Activated B cell treated with CpG ODN at 0.5 μM for 24 hours (primary cell): ENCODE measurements around the gene RORC. TPM values are rescaled to one million over a fixed set of nuclear protein-coding genes. Genes with fewer than 3 reads are reported as not detected.

Experiments used
- ATAC-seq: fragments of 200-7000 bp; cut with Tn5 transposase; one replicate; pipeline ENCODE4 v1.10.0; 2021; ENCODE audit warnings: low read depth, mild to moderate bottlenecking, moderate library complexity
- CTCF ChIA-PET: fragments of 350-600 bp; sonication (Branson Sonifier 250); formaldehyde crosslinking; loops from one replicate; lab custom pipeline; 2021; ENCODE audit warnings: antibody characterized with exemption; lab: Charles Lee
- POLR2A ChIA-PET: fragments of 350-600 bp; sonication (Branson Sonifier 250); formaldehyde crosslinking; loops from one replicate; lab custom pipeline; 2021; ENCODE audit warnings: antibody characterized with exemption; lab: Charles Lee
- DNase-seq: peaks from one replicate; pipeline ENCODE4 v3.0.0; 2022
- H3K27ac Mint-ChIP-seq: one replicate; pipeline ENCODE4 v1.8.0; 2020; ENCODE audit warnings: mixed read lengths
- H3K27me3 Mint-ChIP-seq: one replicate; pipeline ENCODE4 v1.8.0; 2021; ENCODE audit warnings: mixed read lengths
- H3K36me3 Mint-ChIP-seq: one replicate; pipeline ENCODE4 v1.8.0; 2021; ENCODE audit warnings: low read depth, mixed read lengths
- H3K4me1 Mint-ChIP-seq: one replicate; pipeline ENCODE4 v1.8.0; 2021; ENCODE audit warnings: mixed read lengths
- H3K4me3 Mint-ChIP-seq: one replicate; pipeline ENCODE4 v1.8.0; 2020; ENCODE audit warnings: mild to moderate bottlenecking, mixed read lengths
- H3K9me3 Mint-ChIP-seq: one replicate; pipeline ENCODE4 v1.8.0; 2020; ENCODE audit warnings: mixed read lengths
- intact Hi-C: fragments of 100-400 bp; cut with micrococcal nuclease; formaldehyde crosslinking; loops from one replicate; pipeline ENCODE4 v1.15.1; 2024
- total RNA-seq: library from RNA; stranded (reverse); gene quantifications from 2 replicates; pipeline ENCODE4 v1.2.3, GENCODE V29; 2022
- TF ChIP-seq, protein P1 (sequence below): fragments of 200-600 bp; IDR thresholded peaks from one replicate; pipeline ENCODE4 v1.8.0; 2022; ENCODE audit warnings: antibody characterized with exemption, mild to moderate bottlenecking

The RORC gene
- total RNA-seq, 1 donor from 2014 or later = 0.09 TPM

DNA sequence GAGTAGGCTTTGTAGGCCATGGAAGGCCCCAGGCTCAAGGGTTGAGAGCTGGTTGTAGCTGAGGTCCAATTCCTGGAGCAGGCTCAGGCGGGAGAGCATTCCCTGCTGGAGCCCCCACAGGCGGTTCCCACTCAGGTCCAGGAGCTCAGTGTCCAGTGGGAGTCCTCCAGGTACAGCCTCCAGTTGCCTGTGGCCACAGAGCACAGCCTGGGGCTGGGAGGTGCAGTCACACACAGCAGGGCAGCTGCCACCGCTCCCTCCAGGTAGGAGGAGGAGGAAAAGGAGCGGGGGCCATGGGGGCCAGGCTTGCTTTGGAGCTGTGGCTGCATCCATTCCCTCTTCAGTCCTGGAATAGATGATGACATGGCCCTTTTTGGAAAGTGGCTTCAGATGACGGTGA is 29.2 kb downstream of the RORC start:
- DNase-seq (no peak), ATAC-seq (no peak)
- Mint-ChIP-seq H3K27ac (no peak overlapping the region), H3K36me3 (no peaks in the 10 kb centered on the region), H3K4me1 (peaks cover 8% of the 10 kb centered on the region), H3K4me3 (no peak overlapping the region), H3K9me3 (no peaks in the 10 kb centered on the region), H3K27me3 (peaks cover 7% of the 10 kb centered on the region)
- ChIA-PET CTCF (no interaction called here), POLR2A (interaction anchor here (0.6 kb wide), 1 partner anchor 501 kb away, joined by 7 read pairs; no protein-coding TSS in a partner anchor)
- TF ChIP-seq, protein P1, sequence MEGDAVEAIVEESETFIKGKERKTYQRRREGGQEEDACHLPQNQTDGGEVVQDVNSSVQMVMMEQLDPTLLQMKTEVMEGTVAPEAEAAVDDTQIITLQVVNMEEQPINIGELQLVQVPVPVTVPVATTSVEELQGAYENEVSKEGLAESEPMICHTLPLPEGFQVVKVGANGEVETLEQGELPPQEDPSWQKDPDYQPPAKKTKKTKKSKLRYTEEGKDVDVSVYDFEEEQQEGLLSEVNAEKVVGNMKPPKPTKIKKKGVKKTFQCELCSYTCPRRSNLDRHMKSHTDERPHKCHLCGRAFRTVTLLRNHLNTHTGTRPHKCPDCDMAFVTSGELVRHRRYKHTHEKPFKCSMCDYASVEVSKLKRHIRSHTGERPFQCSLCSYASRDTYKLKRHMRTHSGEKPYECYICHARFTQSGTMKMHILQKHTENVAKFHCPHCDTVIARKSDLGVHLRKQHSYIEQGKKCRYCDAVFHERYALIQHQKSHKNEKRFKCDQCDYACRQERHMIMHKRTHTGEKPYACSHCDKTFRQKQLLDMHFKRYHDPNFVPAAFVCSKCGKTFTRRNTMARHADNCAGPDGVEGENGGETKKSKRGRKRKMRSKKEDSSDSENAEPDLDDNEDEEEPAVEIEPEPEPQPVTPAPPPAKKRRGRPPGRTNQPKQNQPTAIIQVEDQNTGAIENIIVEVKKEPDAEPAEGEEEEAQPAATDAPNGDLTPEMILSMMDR = no peak
- intact Hi-C loops = no loop called here

DNA sequence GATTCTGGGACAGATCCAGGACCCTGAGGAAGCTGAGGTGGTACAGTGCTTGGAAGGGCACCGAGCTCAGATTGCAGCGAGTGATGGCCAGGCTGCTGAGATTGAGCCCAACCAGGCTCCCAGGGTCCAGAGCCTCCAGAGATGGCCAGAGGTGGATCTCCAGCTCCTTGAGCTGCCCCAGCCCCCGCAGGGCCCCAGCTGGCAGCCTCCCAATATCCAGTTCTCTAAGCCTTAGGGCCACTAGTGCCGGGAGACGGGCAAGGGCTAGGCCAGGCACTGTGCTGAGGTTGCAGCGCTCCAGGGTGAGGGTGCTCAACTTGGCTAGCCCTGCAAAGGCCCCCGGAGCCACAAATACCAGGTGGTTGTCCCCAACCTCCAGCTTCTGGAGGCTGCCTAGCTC is 29.8 kb downstream of the RORC start:
- Mint-ChIP-seq H3K27me3 (peaks cover 7% of the 10 kb centered on the region), H3K27ac (no peak overlapping the region), H3K9me3 (no peaks in the 10 kb centered on the region), H3K4me1 (peaks cover 8% of the 10 kb centered on the region), H3K36me3 (no peaks in the 10 kb centered on the region), H3K4me3 (no peak overlapping the region)
- no peak for ATAC-seq
- intact Hi-C loops = no loop called here
- ChIA-PET POLR2A (no interaction called here), CTCF (no interaction called here)
- no peak for DNase-seq
- TF ChIP-seq, protein P1 = no peak

DNA sequence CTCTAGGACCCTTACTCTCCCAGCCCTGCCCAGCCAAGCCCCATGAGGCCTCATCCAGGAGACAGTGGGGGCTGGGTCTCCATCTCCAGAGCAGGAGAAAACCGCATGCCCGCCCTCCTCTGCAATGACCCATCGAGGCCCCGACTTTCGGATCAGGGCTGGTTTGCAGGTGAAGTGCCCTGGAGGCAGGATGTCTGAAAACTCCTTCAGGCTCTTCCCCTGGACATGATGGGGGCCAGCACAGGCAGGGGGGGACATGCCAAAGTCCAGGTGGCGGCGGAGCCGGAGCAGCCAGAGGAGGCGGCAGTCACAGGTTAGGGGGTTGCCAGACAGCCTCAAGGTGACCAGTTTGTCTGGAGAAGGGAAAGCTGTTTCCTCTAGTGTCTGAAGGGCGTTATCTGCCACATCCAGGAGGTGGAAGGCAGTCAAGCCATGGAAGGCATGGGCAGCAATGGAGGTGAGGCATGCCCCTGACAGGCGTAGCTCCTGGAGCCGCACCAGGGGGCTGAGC is 30.2 kb downstream of the RORC start:
- no peak for ATAC-seq
- intact Hi-C loops = no loop called here
- no peak overlapping the region for H3K27ac Mint-ChIP-seq

DNA sequence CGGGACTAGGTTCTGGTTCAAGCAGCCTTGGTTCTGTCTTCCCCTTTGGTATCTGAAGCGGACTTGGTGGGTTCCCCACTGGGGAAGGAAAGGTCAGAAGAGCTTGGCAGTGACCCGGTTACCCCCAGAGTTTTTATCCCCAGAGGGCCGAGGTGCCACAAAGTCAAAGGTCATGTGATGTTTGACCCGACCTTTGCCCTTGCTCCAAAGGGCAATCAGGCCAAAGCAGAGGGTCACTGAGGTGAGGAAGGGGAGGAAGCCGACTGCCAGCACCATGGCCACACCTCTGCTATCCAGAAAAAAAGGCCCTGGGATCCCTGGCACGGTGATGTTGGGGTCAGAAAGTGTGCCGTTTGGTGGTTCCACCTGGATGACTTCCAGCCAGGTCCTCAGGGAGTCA is 30.8 kb downstream of the RORC start:
- TF ChIP-seq, protein P1 = no peak
- Mint-ChIP-seq H3K27ac (no peak overlapping the region), H3K27me3 (peaks cover 7% of the 10 kb centered on the region), H3K4me1 (peaks cover 8% of the 10 kb centered on the region), H3K4me3 (no peak overlapping the region), H3K9me3 (no peaks in the 10 kb centered on the region), H3K36me3 (no peaks in the 10 kb centered on the region)
- CTCF ChIA-PET = no interaction called here
- ATAC-seq (no peak), DNase-seq (no peak)
- intact Hi-C loops = no loop called here
- POLR2A ChIA-PET = no interaction called here

More for the DNA sequence above, 30.2 kb downstream of the RORC start:
- Mint-ChIP-seq H3K36me3 (no peaks in the 10 kb centered on the region), H3K4me1 (peaks cover 8% of the 10 kb centered on the region), H3K9me3 (no peaks in the 10 kb centered on the region), H3K27me3 (peaks cover 7% of the 10 kb centered on the region), H3K4me3 (no peak overlapping the region)
- TF ChIP-seq, protein P1 = no peak
- CTCF ChIA-PET = no interaction called here
- DNase-seq = no peak
- POLR2A ChIA-PET = interaction anchor here (0.5 kb wide), 1 partner anchor 8 kb away, joined by 8 read pairs; no protein-coding TSS in a partner anchor

DNA sequence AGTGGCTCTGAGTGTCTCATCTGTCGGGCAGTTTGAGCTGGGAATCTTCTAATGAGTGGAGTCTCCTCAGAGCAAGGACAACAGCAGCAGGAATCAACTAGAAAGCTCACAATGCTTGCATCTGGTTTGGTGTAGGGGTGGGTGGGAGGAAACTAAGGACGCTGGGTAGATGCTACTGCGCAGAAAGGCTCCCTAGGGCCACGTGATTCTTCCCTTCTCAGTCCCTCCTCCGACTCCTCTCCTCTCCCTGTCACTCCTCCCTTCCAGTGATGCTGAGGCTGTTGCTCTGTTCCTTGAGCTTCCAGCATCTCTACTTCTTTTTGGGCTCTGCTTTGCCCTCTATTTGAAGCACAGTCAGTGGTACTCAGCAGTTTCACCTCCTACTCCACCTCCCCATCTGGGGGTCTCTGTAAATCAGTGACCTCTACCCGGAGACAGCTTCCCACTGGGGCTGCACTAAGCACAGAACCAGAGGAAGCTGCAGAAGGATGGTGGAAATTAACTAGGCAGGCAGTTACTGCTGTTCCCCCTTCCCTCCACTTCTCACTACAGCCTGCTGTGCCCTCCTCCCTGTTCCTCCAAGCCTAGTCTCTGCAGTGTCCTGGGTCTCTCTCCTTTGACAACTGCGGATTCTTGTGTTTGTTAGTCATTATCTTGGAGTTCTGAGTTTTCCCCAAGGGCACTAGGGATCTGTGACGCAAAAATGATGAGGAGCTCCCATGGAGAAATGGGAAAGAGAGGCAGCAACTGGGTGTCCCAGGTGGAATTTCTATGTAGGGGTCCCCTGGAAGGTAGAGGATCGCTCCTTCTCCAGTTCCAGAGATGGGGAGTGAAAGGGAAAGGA is 32.2 kb downstream of the RORC start:
- TF ChIP-seq, protein P1 = no peak
- H3K9me3 Mint-ChIP-seq = no peaks in the 10 kb centered on the region
- H3K4me1 Mint-ChIP-seq = peaks cover 6% of the 10 kb centered on the region
- POLR2A ChIA-PET = no interaction called here
- peaks cover 7% of the 10 kb centered on the region for H3K27me3 Mint-ChIP-seq
- CTCF ChIA-PET = no interaction called here
- H3K36me3 Mint-ChIP-seq = no peaks in the 10 kb centered on the region
- no peak overlapping the region for H3K4me3 Mint-ChIP-seq
- ATAC-seq (no peak), DNase-seq (no peak)
- H3K27ac Mint-ChIP-seq = no peak overlapping the region
- intact Hi-C loops = no loop called here
